OCI-LY3 (cell line): ENCODE measurements around the gene IL21R.

ENCODE experiments used
- H2AFZ ChIP-seq: fragments of 200-600, 300-600 bp; shearing (Covaris generic); 2 replicates; pipeline ENCODE4 v1.6.0; 2014; ENCODE audit warnings: antibody characterized with exemption, low read depth, low read length
- H3K27ac ChIP-seq: fragments of 200-600, 300-600 bp; sonication (generic); 2 replicates; pipeline ENCODE4 v1.5.1; 2014; ENCODE audit warnings: mild to moderate bottlenecking, low read length, moderate library complexity, mixed read lengths
- H3K27me3 ChIP-seq: fragments of 200-600, 300-600 bp; sonication (generic); 2 replicates; pipeline ENCODE4 v1.6.1; 2014; ENCODE audit warnings: low read depth, low read length, mixed read lengths
- H3K36me3 ChIP-seq: fragments of 200-600, 300-600 bp; sonication (generic); replicated peaks from 2 replicates; pipeline ENCODE3; 2014; ENCODE audit warnings: low read depth, low read length, mixed read lengths
- H3K4me1 ChIP-seq: fragments of 300-600, 200-600 bp; sonication (generic); 2 replicates; pipeline ENCODE4 v1.6.1; 2014; ENCODE audit warnings: low read length, mixed read lengths
- H3K4me2 ChIP-seq: fragments of 200-600, 300-600 bp; sonication (generic); 2 replicates; pipeline ENCODE4 v1.6.1; 2014; ENCODE audit warnings: low read length, mixed read lengths
- H3K4me3 ChIP-seq: fragments of 300-600, 200-600 bp; sonication (generic); 2 replicates; pipeline ENCODE4 v1.5.1; 2014; ENCODE audit warnings: antibody characterized with exemption, mild to moderate bottlenecking, low read length, moderate library complexity
- H3K79me2 ChIP-seq: fragments of 300-600, 200-600 bp; shearing (Covaris generic); 2 replicates; pipeline ENCODE4 v1.6.1; 2014; ENCODE audit warnings: mild to moderate bottlenecking, low read length, mixed read lengths
- H3K9ac ChIP-seq: fragments of 300-600, 200-600 bp; shearing (Covaris generic); 2 replicates; pipeline ENCODE4 v1.6.0; 2014; ENCODE audit warnings: mild to moderate bottlenecking, low read length, moderate library complexity
- H3K9me3 ChIP-seq: fragments of 200-600, 300-600 bp; shearing (Covaris generic); 2 replicates; pipeline ENCODE4 v1.6.1; 2014; ENCODE audit warnings: low read length, mixed read lengths; ENCODE audit not compliant: insufficient read depth
- H4K20me1 ChIP-seq: fragments of 200-600, 300-600 bp; sonication (generic); 2 replicates; pipeline ENCODE4 v1.6.1; 2016; ENCODE audit warnings: low read length, mixed read lengths; ENCODE audit not compliant: insufficient read depth
- CTCF ChIP-seq: fragments of 200-600, 300-600 bp; sonication (generic); IDR thresholded peaks from 2 replicates; pipeline ENCODE4 v1.5.1; 2014; ENCODE audit warnings: antibody characterized with exemption, low read length, low read depth
- EZH2phosphoT487 ChIP-seq: fragments of 200-600 bp; shearing (Covaris generic); IDR thresholded peaks from 2 replicates; pipeline ENCODE4 v1.6.1; 2018; ENCODE audit warnings: antibody characterized with exemption, mixed run types, low read depth

IL21R gene

DNA sequence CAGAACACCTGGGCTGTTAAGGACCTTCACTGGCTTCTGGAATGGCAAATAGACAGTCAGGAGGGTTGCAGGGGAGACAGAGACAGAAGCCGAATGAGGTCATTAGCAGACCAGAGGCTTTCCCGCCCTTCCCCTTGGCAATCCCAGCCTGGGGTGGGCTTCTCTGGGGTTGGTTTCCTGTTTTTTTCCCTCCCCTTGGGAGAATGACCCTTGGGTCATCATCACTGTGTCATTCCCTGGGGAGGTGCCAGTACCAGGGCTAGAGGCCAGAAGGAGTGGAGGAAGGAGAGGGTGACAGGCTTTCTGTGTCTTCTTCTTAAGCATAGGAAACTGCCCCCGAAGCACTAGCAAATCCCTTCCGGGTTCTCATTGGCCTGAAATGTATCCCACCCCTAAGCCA lies 42.9 kb upstream of the IL21R start:
- Histone ChIP-seq H3K9me3 (no peaks in the 10 kb centered on the region; the same call in 1 of the 2 replicates), H3K27me3 (no peaks in the 10 kb centered on the region), H3K4me3 (no peak overlapping the region), H3K79me2 (no peaks in the 10 kb centered on the region), H3K36me3 (peaks cover 35% of the 10 kb centered on the region), H3K4me1 (no peaks in the 10 kb centered on the region), H3K27ac (no peak overlapping the region), H2AFZ (no peak overlapping the region), H3K4me2 (no peak overlapping the region), H3K9ac (no peak overlapping the region), H4K20me1 (no peaks in the 10 kb centered on the region)
- TF ChIP-seq CTCF (no peak), EZH2phosphoT487 (no peak)

DNA sequence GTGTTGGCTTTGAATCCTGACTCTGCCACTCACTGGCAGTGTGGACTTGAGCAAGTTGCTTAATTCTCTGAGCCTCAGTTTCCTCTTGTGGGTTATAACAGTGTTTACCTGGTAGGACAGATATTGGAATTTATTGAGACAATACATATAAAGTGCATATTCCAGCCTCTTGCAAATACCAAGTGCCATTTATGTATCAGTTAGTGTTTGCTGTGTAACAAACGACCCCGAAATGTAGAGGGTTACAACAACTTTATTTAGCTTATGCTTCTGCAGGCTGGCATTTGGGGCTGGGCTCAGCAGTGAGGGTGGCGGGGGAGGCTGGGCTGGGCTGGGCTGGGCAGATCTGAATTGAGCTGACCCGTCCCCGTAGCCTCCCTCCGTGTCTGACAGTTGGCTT lies 42.4 kb upstream of the IL21R start:
- peaks cover 31% of the 10 kb centered on the region for H3K36me3 ChIP-seq
- no peak overlapping the region for H2AFZ ChIP-seq
- no peak overlapping the region for H3K4me3 ChIP-seq
- no peak overlapping the region for H3K27ac ChIP-seq
- no peaks in the 10 kb centered on the region; the same call in 1 of the 2 replicates for H3K9me3 ChIP-seq
- TF ChIP-seq CTCF: no peak
- TF ChIP-seq EZH2phosphoT487: no peak
- no peaks in the 10 kb centered on the region for H4K20me1 ChIP-seq
- H3K4me2 ChIP-seq: no peak overlapping the region
- H3K9ac ChIP-seq: no peak overlapping the region
- H3K4me1 ChIP-seq: 0 out of 2 replicates have a peak, but pooled peaks cover 2% of the 10 kb centered on the region
- no peaks in the 10 kb centered on the region for H3K79me2 ChIP-seq
- H3K27me3 ChIP-seq: no peaks in the 10 kb centered on the region

DNA sequence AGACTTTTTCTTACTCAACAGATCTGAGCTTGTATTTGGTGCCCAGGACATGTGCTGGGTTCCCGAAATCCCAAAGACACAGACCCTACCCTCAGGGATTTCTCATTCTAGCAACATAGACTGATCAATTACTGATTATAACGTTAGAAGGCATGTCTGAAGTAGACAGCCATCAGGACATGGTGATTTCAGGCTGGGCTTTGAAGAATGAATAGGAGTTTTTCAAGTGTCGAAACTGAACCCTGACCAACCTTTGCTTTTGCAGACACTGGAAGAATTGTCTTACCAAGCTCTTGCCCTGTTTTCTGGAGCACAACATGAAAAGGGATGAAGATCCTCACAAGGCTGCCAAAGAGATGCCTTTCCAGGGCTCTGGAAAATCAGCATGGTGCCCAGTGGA lies 40.0 kb upstream of the IL21R start:
- Histone ChIP-seq H3K27me3 (no peaks in the 10 kb centered on the region), H3K4me3 (no peak overlapping the region), H3K4me2 (no peak overlapping the region), H3K27ac (no peak overlapping the region), H3K36me3 (peaks cover 31% of the 10 kb centered on the region), H3K4me1 (peaks cover 5% of the 10 kb centered on the region), H3K9me3 (no peaks in the 10 kb centered on the region; the same call in 1 of the 2 replicates), H4K20me1 (no peaks in the 10 kb centered on the region), H3K9ac (no peak overlapping the region), H3K79me2 (no peaks in the 10 kb centered on the region), H2AFZ (no peak overlapping the region)
- TF ChIP-seq EZH2phosphoT487 (no peak), CTCF (no peak)

DNA sequence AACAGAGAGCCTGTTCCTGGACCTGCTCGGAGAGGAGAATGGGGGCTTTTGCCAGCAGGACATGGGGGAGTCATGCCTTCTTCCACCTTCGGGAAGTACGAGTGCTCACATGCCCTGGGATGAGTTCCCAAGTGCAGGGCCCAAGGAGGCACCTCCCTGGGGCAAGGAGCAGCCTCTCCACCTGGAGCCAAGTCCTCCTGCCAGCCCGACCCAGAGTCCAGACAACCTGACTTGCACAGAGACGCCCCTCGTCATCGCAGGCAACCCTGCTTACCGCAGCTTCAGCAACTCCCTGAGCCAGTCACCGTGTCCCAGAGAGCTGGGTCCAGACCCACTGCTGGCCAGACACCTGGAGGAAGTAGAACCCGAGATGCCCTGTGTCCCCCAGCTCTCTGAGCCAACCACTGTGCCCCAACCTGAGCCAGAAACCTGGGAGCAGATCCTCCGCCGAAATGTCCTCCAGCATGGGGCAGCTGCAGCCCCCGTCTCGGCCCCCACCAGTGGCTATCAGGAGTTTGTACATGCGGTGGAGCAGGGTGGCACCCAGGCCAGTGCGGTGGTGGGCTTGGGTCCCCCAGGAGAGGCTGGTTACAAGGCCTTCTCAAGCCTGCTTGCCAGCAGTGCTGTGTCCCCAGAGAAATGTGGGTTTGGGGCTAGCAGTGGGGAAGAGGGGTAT lies 39.3 kb upstream of the IL21R start:
- TF ChIP-seq EZH2phosphoT487: no peak
- TF ChIP-seq CTCF: no peak
- no peaks in the 10 kb centered on the region for H3K79me2 ChIP-seq
- H3K9ac ChIP-seq: no peak overlapping the region
- peaks cover 12% of the 10 kb centered on the region for H3K4me1 ChIP-seq
- H3K36me3 ChIP-seq: peaks cover 31% of the 10 kb centered on the region
- no peak overlapping the region for H3K27ac ChIP-seq
- no peak overlapping the region for H3K4me2 ChIP-seq
- no peak overlapping the region for H2AFZ ChIP-seq
- H3K4me3 ChIP-seq: no peak overlapping the region
- no peaks in the 10 kb centered on the region for H3K27me3 ChIP-seq
- H4K20me1 ChIP-seq: no peaks in the 10 kb centered on the region
- no peaks in the 10 kb centered on the region; the same call in 1 of the 2 replicates for H3K9me3 ChIP-seq
